HepG2 (cell line): ENCODE results near the gene CCR9. TPM values are rescaled to one million over a fixed set of nuclear protein-coding genes. Genes with fewer than 3 reads are reported as not detected.

ENCODE experiments used
- BCL6 ChIP-seq: IDR thresholded peaks from 2 replicates; pipeline ENCODE4 v1.6.1; 2016; ENCODE audit warnings: missing genetic modification reagents, missing compliant biosample characterization
- CHD4 ChIP-seq: fragments of 200-600 bp; sonication (generic); IDR thresholded peaks from 2 replicates; pipeline ENCODE4 v1.7.0; 2017; ENCODE audit warnings: mild to moderate bottlenecking, low read length, borderline replicate concordance
- GATA4 ChIP-seq: sonication (generic); IDR thresholded peaks from 2 replicates; pipeline ENCODE4 v1.6.1; 2016; ENCODE audit warnings: antibody characterized with exemption, low read depth, borderline replicate concordance
- HDAC6 ChIP-seq: fragments of 200-600 bp; sonication (generic); IDR thresholded peaks from 2 replicates; pipeline ENCODE4 v1.7.0; 2017; ENCODE audit warnings: mild to moderate bottlenecking, antibody characterized with exemption, low read length, low read depth
- HHEX ChIP-seq: IDR thresholded peaks from 2 replicates; pipeline ENCODE4 v1.6.1; 2016; ENCODE audit warnings: control low read depth
- MXD4 ChIP-seq: IDR thresholded peaks from 2 replicates; pipeline ENCODE4 v1.6.1; 2016; ENCODE audit warnings: mild to moderate bottlenecking, missing biosample characterization, missing genetic modification reagents
- MYC ChIP-seq: sonication (generic); formaldehyde crosslinking; IDR thresholded peaks from 2 replicates; pipeline ENCODE4 v1.9.0; 2021; ENCODE audit warnings: missing genetic modification reagents, borderline replicate concordance
- SKIL ChIP-seq: sonication (generic); formaldehyde crosslinking; IDR thresholded peaks from 2 replicates; pipeline ENCODE4 v1.8.0; 2022; ENCODE audit warnings: missing genetic modification reagents, mild to moderate bottlenecking, moderate library complexity, borderline replicate concordance
- SMC3 ChIP-seq: IDR thresholded peaks from 2 replicates; pipeline ENCODE4 v1.6.1; 2011; ENCODE audit warnings: low read length, improper control_type of control experiment
- ZBTB46 ChIP-seq: sonication (generic); formaldehyde crosslinking; IDR thresholded peaks from 2 replicates; pipeline ENCODE4 v1.4.0; 2020; ENCODE audit warnings: mild to moderate bottlenecking, missing genetic modification reagents, borderline replicate concordance
- ZFAT ChIP-seq: sonication (generic); formaldehyde crosslinking; conservative IDR thresholded peaks from 2 replicates; pipeline ENCODE4 v1.8.1; 2023; ENCODE audit warnings: missing genetic modification reagents, inconsistent platforms
- ZFP90 ChIP-seq: sonication (generic); formaldehyde crosslinking; IDR thresholded peaks from 2 replicates; pipeline ENCODE4 v1.8.0; 2022; ENCODE audit warnings: missing genetic modification reagents, mild to moderate bottlenecking, inconsistent platforms, borderline replicate concordance
- ZHX1 ChIP-seq: sonication (generic); formaldehyde crosslinking; IDR thresholded peaks from 2 replicates; pipeline ENCODE4 v1.8.1; 2022; ENCODE audit warnings: low read depth, mild to moderate bottlenecking, missing genetic modification reagents
- ZNF18 ChIP-seq: sonication (generic); formaldehyde crosslinking; IDR thresholded peaks from 2 replicates; pipeline ENCODE4 v1.8.0; 2022; ENCODE audit warnings: mild to moderate bottlenecking, missing genetic modification reagents; ENCODE audit not compliant: insufficient replicate concordance
- ZNF274 ChIP-seq: sonication (generic); formaldehyde crosslinking; IDR thresholded peaks from 2 replicates; pipeline ENCODE4 v1.5.1; 2020; ENCODE audit warnings: mild to moderate bottlenecking, missing genetic modification reagents
- ZNF432 ChIP-seq: sonication (generic); formaldehyde crosslinking; IDR thresholded peaks from 2 replicates; pipeline ENCODE4 v1.5.0; 2020; ENCODE audit warnings: missing genetic modification reagents, mild to moderate bottlenecking, borderline replicate concordance
- ZNF563 ChIP-seq: sonication (generic); formaldehyde crosslinking; IDR thresholded peaks from 2 replicates; pipeline ENCODE4 v1.8.0; 2022; ENCODE audit warnings: mild to moderate bottlenecking, moderate library complexity, missing genetic modification reagents
- ZNF619 ChIP-seq: sonication (generic); formaldehyde crosslinking; IDR thresholded peaks from 2 replicates; pipeline ENCODE4 v1.4.0; 2020; ENCODE audit warnings: mild to moderate bottlenecking, missing genetic modification reagents
- polyA plus RNA-seq, 8 experiments: library from polyadenylated mRNA; depleted of rRNA in 3 of 8; stranded (reverse) in 7 of 8; unstranded in 1 of 8; fragments of >200 nt; fragmentation: Illumina TruSeq in 4 of 8; extraction: Trizol in 4 of 8; gene quantifications; 2 replicates each; pipeline versions ENCODE4 v1.2.1 to v1.2.3, GENCODE V29; 2011 to 2016; ENCODE audit warnings: low read depth in 4 of 8, missing spikeins in 1 of 8, mixed read lengths in 1 of 8; ENCODE audit not compliant: insufficient read depth in 1 of 8
- total RNA-seq, 5 experiments: library from RNA; depleted of rRNA; stranded (reverse); fragments of >200 nt; fragmentation: Illumina TruSeq; extraction: Trizol; gene quantifications; 2 replicates each; pipeline ENCODE4 v1.2.3, GENCODE V29; 2016; ENCODE audit warnings: low read depth in 1 of 5

CCR9 gene
- total and polyA plus RNA-seq, 2 of the 13 experiments (the other 11 are each of a cell fraction or from before 2014, with no cell fraction given) = not detected

GRCh38 chr3:45841757-45842491, 44.4 kb upstream of the CCR9 start, which contains the start of gene LZTFL1 (continued):
- TF ChIP-seq SKIL (CRISPR knock-in tag) = no peak
- TF ChIP-seq ZNF563 = 0 out of 2 replicates have a peak, but pooled peaks have one; percentile 45
- no peak for TF ChIP-seq CHD4
- TF ChIP-seq ZFP90 (CRISPR knock-in tag) = peak; percentile 73; the same call in 1 of the 2 replicates
- peak; percentile 61; the same call in 1 of the 2 replicates for TF ChIP-seq MXD4 (CRISPR knock-in tag)
- no peak for TF ChIP-seq ZNF274 (CRISPR knock-in tag)
- TF ChIP-seq HDAC6 = no peak
- peak; percentile 86 for TF ChIP-seq MYC
- no peak for TF ChIP-seq ZFAT
- no peak for TF ChIP-seq BCL6 (CRISPR knock-in tag)
- no peak for TF ChIP-seq HHEX
- no peak for TF ChIP-seq ZHX1
- TF ChIP-seq ZNF432 = no peak
- TF ChIP-seq ZBTB46 (CRISPR knock-in tag) = no peak
- 0 out of 2 replicates have a peak, but pooled peaks have one; percentile 26 for TF ChIP-seq GATA4
- 0 out of 2 replicates have a peak, but pooled peaks have one; percentile 5 for TF ChIP-seq ZNF619 (CRISPR knock-in tag)
- peak; percentile 50; the same call in 1 of the 2 replicates for TF ChIP-seq SMC3
- TF ChIP-seq ZNF18 (CRISPR knock-in tag) = no peak
